Smooth muscle cell (in vitro differentiated cells): Measurements from ENCODE around the gene CHKB. TPM values are rescaled to one million over a fixed set of nuclear protein-coding genes. Genes with fewer than 3 reads are reported as not detected.

Source experiments
- DNase-seq: peaks from one replicate; lab custom pipeline; 2025; ENCODE audit not compliant: unreplicated experiment; lab: John Stamatoyannopoulos, UW
- H2AFZ ChIP-seq: fragments of 200-600 bp; sonication (generic); 2 replicates; pipeline ENCODE4 v1.6.0; 2016; ENCODE audit warnings: antibody characterized with exemption, low read depth, mild to moderate bottlenecking
- H3F3A ChIP-seq: fragments of 200-600 bp; sonication (generic); 2 replicates; pipeline ENCODE4 v1.6.0; 2017; ENCODE audit warnings: antibody characterized with exemption, low read depth
- H3K27ac ChIP-seq: fragments of 200-600 bp; sonication (generic); 2 replicates; pipeline ENCODE4 v1.5.1; 2016; ENCODE audit warnings: low read depth, mild to moderate bottlenecking
- H3K27me3 ChIP-seq: fragments of 200-600 bp; sonication (generic); 2 replicates; pipeline ENCODE4 v1.6.1; 2016; ENCODE audit warnings: low read depth, mild to moderate bottlenecking
- H3K36me3 ChIP-seq: fragments of 200-600 bp; sonication (generic); 2 replicates; pipeline ENCODE4 v1.5.1; 2016; ENCODE audit warnings: low read depth
- H3K4me1 ChIP-seq: fragments of 200-600 bp; sonication (generic); 2 replicates; pipeline ENCODE4 v1.5.1; 2016; ENCODE audit warnings: low read depth
- H3K4me2 ChIP-seq: fragments of 200-600 bp; sonication (generic); 2 replicates; pipeline ENCODE4 v1.6.0; 2016; ENCODE audit warnings: mild to moderate bottlenecking
- H3K4me3 ChIP-seq: fragments of 200-600 bp; sonication (generic); 2 replicates; pipeline ENCODE4 v1.5.1; 2016; ENCODE audit warnings: mild to moderate bottlenecking
- H3K79me2 ChIP-seq: fragments of 200-600 bp; sonication (generic); 2 replicates; pipeline ENCODE4 v1.6.0; 2016; ENCODE audit warnings: low read depth, mild to moderate bottlenecking
- H3K9ac ChIP-seq: fragments of 200-600 bp; sonication (generic); 2 replicates; pipeline ENCODE4 v1.6.0; 2016; ENCODE audit warnings: low read depth
- H3K9me3 ChIP-seq: fragments of 200-600 bp; sonication (generic); replicated peaks from 2 replicates; pipeline ENCODE4 v1.5.1; 2016; ENCODE audit warnings: low read depth
- H4K20me1 ChIP-seq: fragments of 200-600 bp; sonication (generic); 2 replicates; pipeline ENCODE4 v1.6.0; 2016; ENCODE audit warnings: low read depth
- CTCF ChIP-seq: fragments of 200-600 bp; sonication (generic); IDR thresholded peaks from 2 replicates; pipeline ENCODE4 v1.5.1; 2017; ENCODE audit warnings: borderline replicate concordance, mild to moderate bottlenecking, antibody characterized with exemption; ENCODE audit not compliant: insufficient read depth, poor library complexity, severe bottlenecking
- WGBS: methylation state at CpG from one replicate; pipeline ENCODE4 v1.1.7; 2016; ENCODE audit warnings: low lambda C conversion rate; 5-methylcytosine and 5-hydroxymethylcytosine counted together
- polyA plus RNA-seq: library from polyadenylated mRNA; unstranded; fragments of >200 nt; fragmentation: Nextera tagmentation; extraction: Ambion mirVana; gene quantifications from 2 replicates; pipeline ENCODE4 v1.2.1, GENCODE V29; 2016
- total RNA-seq: library from RNA; depleted of rRNA; stranded (reverse); fragments of >200 nt; gene quantifications from 2 replicates; pipeline ENCODE4 v1.2.3, GENCODE V29; 2014

CHKB gene
- total and polyA plus RNA-seq, 2 experiments from 2014 or later = 35.2 to 62.8 TPM

- Histone ChIP-seq H4K20me1 (peaks cover 17% of the 10 kb centered on the region), H3K79me2 (peaks cover 2% of the 10 kb centered on the region), H3K36me3 (no peaks in the 10 kb centered on the region), H3K4me2 (peak overlapping the region; percentile 98), H3K4me1 (peaks cover 23% of the 10 kb centered on the region), H3K9ac (no peak overlapping the region), H3K27me3 (no peaks in the 10 kb centered on the region), H2AFZ (no peak overlapping the region), H3K4me3 (peak overlapping the region; percentile 69), H3F3A (peaks cover 56% of the 10 kb centered on the region), H3K27ac (peak overlapping the region; percentile 97), H3K9me3 (no peaks in the 10 kb centered on the region)
- no peak for TF ChIP-seq CTCF
- 50% methylated on average over 19 of the region's 50 CpGs for WGBS
- DNase-seq = no peak
Observed at GRCh38 chr22:50529416-50529896, 53.2 kb downstream of the CHKB start.

Other genes starting within 250 kb of the CHKB start
- 24.6 and 30.7 TPM in 2 replicates for gene PPP6R2, start 239.5 kb downstream of the CHKB start, total RNA-seq
- gene PPP6R2, start 239.5 kb downstream of the CHKB start, polyA plus RNA-seq = 31.6 and 36.3 TPM in 2 replicates
- 34.1 and 37.3 TPM in 2 replicates for gene SBF1, start 107.8 kb downstream of the CHKB start, total RNA-seq
- 53.6 and 70.8 TPM in 2 replicates for gene SBF1, start 107.8 kb downstream of the CHKB start, polyA plus RNA-seq
- gene ADM2, start 101.3 kb downstream of the CHKB start, total RNA-seq = 3.0 and 4.1 TPM in 2 replicates
- 15.8 and 16.9 TPM in 2 replicates for gene ADM2, start 101.3 kb downstream of the CHKB start, polyA plus RNA-seq
- gene MIOX, start 96.0 kb downstream of the CHKB start, total RNA-seq = 2.1 TPM in 1 of 2 replicates, not detected in the other
- gene MIOX, start 96.0 kb downstream of the CHKB start, polyA plus RNA-seq = 0.49 and 0.54 TPM in 2 replicates
- gene LMF2, start 75.1 kb downstream of the CHKB start, total RNA-seq = 53.5 and 56.3 TPM in 2 replicates
- gene LMF2, start 75.1 kb downstream of the CHKB start, polyA plus RNA-seq = 117 and 130 TPM in 2 replicates
- gene NCAPH2, start 74.6 kb downstream of the CHKB start, total RNA-seq = 20.7 and 24.1 TPM in 2 replicates
- 42.0 and 45.7 TPM in 2 replicates for gene NCAPH2, start 74.6 kb downstream of the CHKB start, polyA plus RNA-seq
- 1.5 and 3.2 TPM in 2 replicates for gene SCO2, start 57.3 kb downstream of the CHKB start, total RNA-seq
- 17.6 and 22.6 TPM in 2 replicates for gene SCO2, start 57.3 kb downstream of the CHKB start, polyA plus RNA-seq
- gene TYMP, start 52.8 kb downstream of the CHKB start, total RNA-seq = 85.8 and 87.4 TPM in 2 replicates
- gene TYMP, start 52.8 kb downstream of the CHKB start, polyA plus RNA-seq = 263 and 287 TPM in 2 replicates
- 0.31 and 1.1 TPM in 2 replicates for gene KLHDC7B, start 37.0 kb downstream of the CHKB start, total RNA-seq
- gene KLHDC7B, start 37.0 kb downstream of the CHKB start, polyA plus RNA-seq = 1.5 and 2.2 TPM in 2 replicates
- gene SYCE3, start 19.9 kb downstream of the CHKB start, total RNA-seq = not detected in 2 replicates
- not detected in 2 replicates for gene SYCE3, start 19.9 kb downstream of the CHKB start, polyA plus RNA-seq
- gene CPT1B, start 4.4 kb downstream of the CHKB start, total RNA-seq = 13.1 and 19.3 TPM in 2 replicates
- gene CPT1B, start 4.4 kb downstream of the CHKB start, polyA plus RNA-seq = 20.7 and 38.3 TPM in 2 replicates
- gene MAPK8IP2, start 17.9 kb upstream of the CHKB start, total RNA-seq = 0.63 TPM in 2 replicates
- 1.2 and 1.5 TPM in 2 replicates for gene MAPK8IP2, start 17.9 kb upstream of the CHKB start, polyA plus RNA-seq
- gene ARSA, start 45.3 kb upstream of the CHKB start, total RNA-seq = 16.6 and 19.9 TPM in 2 replicates
- 16.6 and 17.7 TPM in 2 replicates for gene ARSA, start 45.3 kb upstream of the CHKB start, polyA plus RNA-seq
- 1.3 and 2.0 TPM in 2 replicates for gene SHANK3, start 90.0 kb upstream of the CHKB start, total RNA-seq
- gene SHANK3, start 90.0 kb upstream of the CHKB start, polyA plus RNA-seq = 1.6 and 1.9 TPM in 2 replicates
- gene ACR, start 155.4 kb upstream of the CHKB start, total RNA-seq = 0.27 and 1.9 TPM in 2 replicates
- gene ACR, start 155.4 kb upstream of the CHKB start, polyA plus RNA-seq = not detected in 2 replicates
- gene RABL2B, start 200.8 kb upstream of the CHKB start, total RNA-seq = 8.0 and 12.5 TPM in 2 replicates
- gene RABL2B, start 200.8 kb upstream of the CHKB start, polyA plus RNA-seq = 17.4 and 22.9 TPM in 2 replicates